Tongue (tissue), 1 donor: ENCODE measurements around the gene MMP8. TPM values are rescaled to one million over a fixed set of nuclear protein-coding genes. Genes with fewer than 3 reads are reported as not detected.

Experiments
- total RNA-seq: library from RNA; depleted of rRNA; stranded (reverse); fragments of >200 nt; gene quantifications from one replicate; pipeline ENCODE4 v1.2.3, GENCODE V29; 2014

Gene MMP8
- total RNA-seq, 1 donor from 2014 or later = 0.51 TPM

Other genes with a start within 250 kb of the MMP8 start
- 9.5 TPM for gene MMP7, start 194.2 kb downstream of the MMP8 start, total RNA-seq
- not detected for gene MMP20, start 99.6 kb downstream of the MMP8 start, total RNA-seq
- 1.6 TPM for gene MMP27, start 19.2 kb downstream of the MMP8 start, total RNA-seq
- gene MMP10, start 55.7 kb upstream of the MMP8 start, total RNA-seq = 3.2 TPM
- 4.3 TPM for gene MMP1, start 73.2 kb upstream of the MMP8 start, total RNA-seq
- gene MMP3, start 118.7 kb upstream of the MMP8 start, total RNA-seq = 0.10 TPM
- gene MMP12, start 150.0 kb upstream of the MMP8 start, total RNA-seq = not detected
- not detected for gene MMP13, start 230.8 kb upstream of the MMP8 start, total RNA-seq